Lower leg skin (tissue), 4 donors: ENCODE data around the gene IL2RA. TPM values are rescaled to one million over a fixed set of nuclear protein-coding genes. Genes with fewer than 3 reads are reported as not detected.
"Not testable (repeated sequence)": the region's sequence is repeated elsewhere in the genome, so short reads cannot be mapped to it uniquely, and the experiment has no call there.

Source experiments
- DNase-seq, 2 donors: peaks; one replicate each; pipeline ENCODE4 v3.0.0-alpha.2; 2019; ENCODE audit warnings: low spot score in 2 of 2
- H3K4me3 ChIP-seq: fragments of 200-600 bp; sonication (generic); 2 replicates; pipeline ENCODE4 v1.5.1; 2017; ENCODE audit warnings: mild to moderate bottlenecking, low read depth; ENCODE audit not compliant: poor library complexity, severe bottlenecking
- CTCF ChIP-seq, 3 donors: fragments of 450-650 bp; IDR thresholded peaks; one replicate each; pipeline ENCODE4 v1.5.1; 2016; ENCODE audit warnings: antibody characterized with exemption in 3 of 3, mild to moderate bottlenecking in 3 of 3, moderate library complexity in 2 of 3
- POLR2A ChIP-seq, 2 donors: fragments of 450-650 bp; IDR thresholded peaks; one replicate each; pipeline ENCODE4 v1.6.1; 2016 to 2017; ENCODE audit warnings: antibody characterized with exemption in 2 of 2, mild to moderate bottlenecking in 1 of 2, moderate library complexity in 1 of 2
- WGBS, 2 donors: methylation state at CpG; one replicate each; pipeline ENCODE4 v1.1.5; 2018; 5-methylcytosine and 5-hydroxymethylcytosine counted together
- intact Hi-C: fragments of 100-400 bp; cut with DNase I; formaldehyde crosslinking; loops from one replicate; pipeline ENCODE4 v1.15.0; 2023; ENCODE audit warnings: low total_unique reads
- total RNA-seq, 4 donors: library from RNA; depleted of rRNA; stranded (reverse); fragments of >200 nt; gene quantifications; one replicate each; pipeline ENCODE4 v1.1.0, GENCODE V29; 2016

IL2RA gene
- total RNA-seq, 4 donors from 2014 or later = 0.10 to 1.3 TPM; not detected in 2

- intact Hi-C loops = no loop called here
- WGBS, 2 donors = 64 to 72% methylated on average over 4 of the region's 4 CpGs
- peak in 1 of 2 donors; percentile 14 for DNase-seq
- no peak for TF ChIP-seq CTCF (IDR thresholded peaks at IDR 0.05)
- no peak for TF ChIP-seq POLR2A (IDR thresholded peaks at IDR 0.05)
- H3K4me3 ChIP-seq = no peak overlapping the region
Observed at GRCh38 chr10:6067457-6067856, 5.3 kb upstream of the IL2RA start.

DNA sequence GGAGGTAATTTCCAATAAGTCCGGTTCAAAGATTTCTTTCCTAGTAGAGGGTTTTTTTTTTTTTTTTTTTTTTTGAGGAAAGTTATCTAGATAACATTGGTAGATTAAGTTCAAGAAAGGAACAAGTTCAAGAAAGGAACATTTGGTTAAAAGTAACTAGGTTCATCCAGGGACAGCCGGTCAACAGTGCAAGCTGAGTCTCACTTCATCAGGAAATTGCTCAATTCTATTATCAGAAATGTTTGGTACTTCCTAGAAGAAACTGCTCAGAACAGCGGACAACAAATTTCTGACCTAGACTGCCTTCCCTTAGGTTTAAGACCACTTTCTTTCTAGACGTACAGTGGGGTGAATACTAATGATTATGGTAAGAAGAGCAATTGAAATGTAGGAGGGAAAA, 3.7 kb upstream of the IL2RA start:
- no peak overlapping the region for H3K4me3 ChIP-seq
- WGBS, 2 donors = 73 to 77% methylated on average over 4 of the region's 4 CpGs
- TF ChIP-seq POLR2A (IDR thresholded peaks at IDR 0.05) = no peak
- intact Hi-C loops = no loop called here
- DNase-seq = peak in 1 of 2 donors; percentile 20

- intact Hi-C loops = no loop called here
- peak in 1 of 2 donors; percentile 31 for DNase-seq
- H3K4me3 ChIP-seq = no peak overlapping the region
- WGBS, 2 donors = 91 to 94% methylated on average over 3 of the region's 3 CpGs
- TF ChIP-seq POLR2A (IDR thresholded peaks at IDR 0.05) (no peak), CTCF (IDR thresholded peaks at IDR 0.05) (no peak)
Observed at GRCh38 chr10:6065406-6065805, 3.2 kb upstream of the IL2RA start.

GRCh38 chr10:6064726-6065125, 2.6 kb upstream of the IL2RA start:
- WGBS, 2 donors = 89% methylated on average over 3 of the region's 3 CpGs
- intact Hi-C loops, H3K4me3 ChIP-seq, DNase-seq: not testable (repeated sequence)

DNA sequence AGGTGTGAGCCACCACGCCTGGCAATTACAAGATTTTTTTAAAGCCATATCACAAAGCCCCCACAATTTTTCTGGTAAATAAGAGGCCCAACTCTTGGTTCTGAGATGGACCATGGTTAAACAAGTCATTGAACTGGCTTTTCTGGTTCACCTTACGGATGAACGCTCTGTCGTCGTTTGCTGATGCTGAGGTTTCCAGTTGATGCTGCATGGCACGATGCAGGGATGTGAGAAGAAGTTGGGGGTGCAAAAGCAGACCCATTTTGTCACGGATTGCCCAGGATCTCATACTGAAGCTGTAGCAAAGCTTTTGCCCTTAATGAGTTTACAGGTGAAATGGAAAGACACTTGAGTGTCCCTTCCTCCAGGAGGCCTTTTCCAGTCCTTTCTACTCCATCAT, 2.0 kb upstream of the IL2RA start:
- no peak for TF ChIP-seq POLR2A (IDR thresholded peaks at IDR 0.05)
- no peak for TF ChIP-seq CTCF (IDR thresholded peaks at IDR 0.05)
- peak in 1 of 2 donors; percentile 59 for DNase-seq
- intact Hi-C loops = no loop called here
- 90% methylated on average over 7 of the region's 7 CpGs for WGBS, 2 donors
- no peak overlapping the region for H3K4me3 ChIP-seq

DNA sequence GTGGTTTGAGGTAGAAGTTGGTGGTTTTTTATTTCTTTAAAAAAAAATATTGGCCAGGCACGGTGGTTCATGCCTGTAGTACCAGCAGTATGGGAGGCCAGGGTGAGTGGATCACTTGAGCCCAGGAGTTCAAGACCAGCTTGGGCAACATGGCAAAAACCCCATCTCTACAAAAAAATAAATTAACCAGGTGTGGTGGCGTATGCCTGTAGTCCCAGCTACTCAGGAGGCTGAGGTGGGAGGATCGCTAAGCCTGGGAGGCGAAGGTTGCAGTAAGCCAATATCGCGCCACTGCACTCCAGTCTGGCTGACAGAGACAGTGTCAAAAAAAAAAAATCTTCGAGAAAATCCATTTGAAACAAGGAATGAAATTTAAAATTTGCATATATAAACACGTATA, 1.1 kb downstream of the IL2RA start:
- intact Hi-C loops = no loop called here
- 87 to 89% methylated on average over 8 of the region's 8 CpGs for WGBS, 2 donors
- peak in 1 of 2 donors; percentile 20 for DNase-seq
- no peak overlapping the region for H3K4me3 ChIP-seq
- no peak for TF ChIP-seq CTCF (IDR thresholded peaks at IDR 0.05)
- TF ChIP-seq POLR2A (IDR thresholded peaks at IDR 0.05) = no peak

GRCh38 chr10:6059506-6059905, 2.7 kb downstream of the IL2RA start:
- intact Hi-C loops = no loop called here
- DNase-seq = no peak
- 84 to 95% methylated on average over 2 of the region's 2 CpGs for WGBS, 2 donors
- no peak overlapping the region for H3K4me3 ChIP-seq
- TF ChIP-seq CTCF (IDR thresholded peaks at IDR 0.05) (no peak), POLR2A (IDR thresholded peaks at IDR 0.05) (no peak)
